Measurements from ENCODE around the gene RBM15B. TPM values are rescaled to one million over a fixed set of nuclear protein-coding genes. Genes with fewer than 3 reads are reported as not detected.
"Not testable (repeated sequence)": the region's sequence is repeated elsewhere in the genome, so short reads cannot be mapped to it uniquely, and the experiment has no call there.

RBM15B gene
- total and polyA plus RNA-seq, 9 donors, result 13.3 to 30.6 (median 22.3) TPM

- WGBS (ENCODE audit: insufficient coverage), result under 1% methylated on average over 26 of the region's 29 CpGs
- Histone ChIP-seq H3K36me3 (ENCODE audit: control insufficient read depth, insufficient read depth, low read length) (peaks cover 29% of the 10 kb centered on the region), H3K4me3 (ENCODE audit: low read length) (peak overlapping the region; percentile 98), H3K27me3 (ENCODE audit: control insufficient read depth, insufficient read depth, low read length) (no peaks in the 10 kb centered on the region), H3K9me3 (replicated peaks; ENCODE audit: control insufficient read depth, low read depth, low read length) (no peaks in the 10 kb centered on the region), H3K4me1 (ENCODE audit: control insufficient read depth, insufficient read depth, low read length) (peaks cover 34% of the 10 kb centered on the region), H3K27ac (ENCODE audit: low read length) (peak overlapping the region; percentile 98)
- DNase-seq, result no peak
These were observed 6.9 kb upstream of the RBM15B start for GRCh38 chr3:51384055-51384725.

GRCh38 chr3:51384726-51385473 is 6.2 kb upstream of the RBM15B start, which contains the start of gene MANF:
Gene MANF (plus strand): TSS chr3:51385291. CDS start chr3:51385343, 52 bp downstream.
- Histone ChIP-seq H3K27ac (ENCODE audit: low read length) (peak within 1 kb of the TSS; percentile 98), H3K9me3 (replicated peaks; ENCODE audit: control insufficient read depth, low read depth, low read length) (no peaks in the 10 kb centered on the region), H3K4me3 (ENCODE audit: low read length) (peak within 1 kb of the TSS; percentile 98), H3K4me1 (ENCODE audit: control insufficient read depth, insufficient read depth, low read length) (peaks cover 28% of the 10 kb centered on the region), H3K27me3 (ENCODE audit: control insufficient read depth, insufficient read depth, low read length) (no peaks in the 10 kb centered on the region), H3K36me3 (ENCODE audit: control insufficient read depth, insufficient read depth, low read length) (peaks cover 35% of the 10 kb centered on the region)
- DNase-seq, result peak; percentile 100
- WGBS (ENCODE audit: insufficient coverage), result 0% methylated on average over 46 of the region's 65 CpGs

GRCh38 chr3:51385621-51386091 is 5.4 kb upstream of the RBM15B start:
- DNase-seq, result no peak
- H3K9me3 ChIP-seq (replicated peaks; ENCODE audit: control insufficient read depth, low read depth, low read length), result no peaks in the 10 kb centered on the region
- peaks cover 35% of the 10 kb centered on the region for H3K4me1 ChIP-seq (ENCODE audit: control insufficient read depth, insufficient read depth, low read length)
- peak overlapping the region; percentile 74 for H3K27ac ChIP-seq (ENCODE audit: low read length)
- H3K36me3 ChIP-seq (ENCODE audit: control insufficient read depth, insufficient read depth, low read length), result peaks cover 40% of the 10 kb centered on the region
- no peaks in the 10 kb centered on the region for H3K27me3 ChIP-seq (ENCODE audit: control insufficient read depth, insufficient read depth, low read length)
- 0% methylated on average over 9 of the region's 18 CpGs for WGBS (ENCODE audit: insufficient coverage)
- H3K4me3 ChIP-seq (ENCODE audit: low read length), result peak overlapping the region; percentile 98

- Histone ChIP-seq H3K9me3 (replicated peaks; ENCODE audit: control insufficient read depth, low read depth, low read length) (no peaks in the 10 kb centered on the region), H3K27me3 (ENCODE audit: control insufficient read depth, insufficient read depth, low read length) (no peaks in the 10 kb centered on the region), H3K4me1 (ENCODE audit: control insufficient read depth, insufficient read depth, low read length) (peaks cover 37% of the 10 kb centered on the region), H3K36me3 (ENCODE audit: control insufficient read depth, insufficient read depth, low read length) (peaks cover 40% of the 10 kb centered on the region), H3K4me3 (ENCODE audit: low read length) (peak overlapping the region; percentile 98), H3K27ac (ENCODE audit: low read length) (no peak overlapping the region)
- no peak for DNase-seq
- 100% methylated on average over 1 of the region's 8 CpGs for whole genome bisulfite sequencing (ENCODE audit: insufficient coverage)
These were observed 4.8 kb upstream of the RBM15B start for GRCh38 chr3:51386159-51386851.

GRCh38 chr3:51386852-51387229 is 4.2 kb upstream of the RBM15B start:
- WGBS (ENCODE audit: insufficient coverage), result 76% methylated on average over 4 of the region's 5 CpGs
- Histone ChIP-seq H3K4me3 (ENCODE audit: low read length) (no peak overlapping the region), H3K27ac (ENCODE audit: low read length) (no peak overlapping the region), H3K27me3 (ENCODE audit: control insufficient read depth, insufficient read depth, low read length) (no peaks in the 10 kb centered on the region), H3K9me3 (replicated peaks; ENCODE audit: control insufficient read depth, low read depth, low read length) (no peaks in the 10 kb centered on the region), H3K36me3 (ENCODE audit: control insufficient read depth, insufficient read depth, low read length) (peaks cover 40% of the 10 kb centered on the region), H3K4me1 (ENCODE audit: control insufficient read depth, insufficient read depth, low read length) (peaks cover 37% of the 10 kb centered on the region)
- DNase-seq, result no peak

GRCh38 chr3:51387281-51387680 is 3.8 kb upstream of the RBM15B start:
- H3K4me3 ChIP-seq (ENCODE audit: low read length); H3K9me3 ChIP-seq (replicated peaks; ENCODE audit: control insufficient read depth, low read depth, low read length); DNase-seq; H3K27me3 ChIP-seq (ENCODE audit: control insufficient read depth, insufficient read depth, low read length); H3K27ac ChIP-seq (ENCODE audit: low read length): not testable (repeated sequence)
- Histone ChIP-seq H3K4me1 (ENCODE audit: control insufficient read depth, insufficient read depth, low read length) (peaks cover 39% of the 10 kb centered on the region), H3K36me3 (ENCODE audit: control insufficient read depth, insufficient read depth, low read length) (peaks cover 42% of the 10 kb centered on the region)
- WGBS (ENCODE audit: insufficient coverage), result 83% methylated on average over 2 of the region's 6 CpGs

- H3K27ac ChIP-seq (ENCODE audit: low read length), result no peak overlapping the region
- H3K4me1 ChIP-seq (ENCODE audit: control insufficient read depth, insufficient read depth, low read length), result peaks cover 48% of the 10 kb centered on the region
- no peak for DNase-seq
- H3K4me3 ChIP-seq (ENCODE audit: low read length), result no peak overlapping the region
- H3K9me3 ChIP-seq (replicated peaks; ENCODE audit: control insufficient read depth, low read depth, low read length), result peaks cover 6% of the 10 kb centered on the region
- no peaks in the 10 kb centered on the region for H3K27me3 ChIP-seq (ENCODE audit: control insufficient read depth, insufficient read depth, low read length)
- 95% methylated on average over 4 of the region's 6 CpGs for WGBS (ENCODE audit: insufficient coverage)
- H3K36me3 ChIP-seq (ENCODE audit: control insufficient read depth, insufficient read depth, low read length), result peaks cover 54% of the 10 kb centered on the region
These were observed 2.6 kb upstream of the RBM15B start for GRCh38 chr3:51388286-51389029.

GRCh38 chr3:51389423-51390183 is 1.5 kb upstream of the RBM15B start:
- H3K4me3 ChIP-seq (ENCODE audit: low read length), result no peak overlapping the region
- H3K4me1 ChIP-seq (ENCODE audit: control insufficient read depth, insufficient read depth, low read length), result peaks cover 48% of the 10 kb centered on the region
- DNase-seq, result peak; percentile 40
- no peaks in the 10 kb centered on the region for H3K27me3 ChIP-seq (ENCODE audit: control insufficient read depth, insufficient read depth, low read length)
- 84% methylated on average over 2 of the region's 6 CpGs for WGBS (ENCODE audit: insufficient coverage)
- H3K9me3 ChIP-seq (replicated peaks; ENCODE audit: control insufficient read depth, low read depth, low read length), result peaks cover 6% of the 10 kb centered on the region
- peaks cover 65% of the 10 kb centered on the region for H3K36me3 ChIP-seq (ENCODE audit: control insufficient read depth, insufficient read depth, low read length)
- no peak overlapping the region for H3K27ac ChIP-seq (ENCODE audit: low read length)

Data from muscle of leg (tissue), 11 donors.